GM19099 (cell line): ENCODE results near the gene HLTF.

Experiments used
- POLR2A ChIP-seq: IDR thresholded peaks from 3 replicates; pipeline ENCODE4 v1.6.1; 2011; ENCODE audit warnings: low read depth; ENCODE audit not compliant: insufficient read length; ENCODE audit errors: extremely low read depth

The HLTF gene

DNA sequence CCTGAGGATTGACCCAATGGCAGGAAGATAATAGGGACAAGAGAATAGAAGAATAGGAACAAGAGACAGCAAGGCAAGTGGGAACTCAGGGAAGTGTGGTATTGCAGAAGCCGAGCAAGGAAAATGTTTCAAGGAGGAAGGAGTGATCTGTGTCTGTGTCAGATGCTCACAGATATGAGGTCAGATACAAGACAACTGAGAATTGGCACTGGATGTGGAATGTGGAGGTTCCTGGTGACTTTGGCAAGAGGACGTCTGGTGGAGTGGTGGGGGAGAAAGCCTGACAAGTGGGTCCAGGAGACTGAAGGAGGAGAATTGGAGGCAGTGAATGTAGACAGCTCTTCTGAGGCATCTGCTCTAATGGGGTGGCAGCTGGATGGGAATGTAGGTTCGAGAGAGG, 70.9 kb downstream of the HLTF start:
- no peak for TF ChIP-seq POLR2A

DNA sequence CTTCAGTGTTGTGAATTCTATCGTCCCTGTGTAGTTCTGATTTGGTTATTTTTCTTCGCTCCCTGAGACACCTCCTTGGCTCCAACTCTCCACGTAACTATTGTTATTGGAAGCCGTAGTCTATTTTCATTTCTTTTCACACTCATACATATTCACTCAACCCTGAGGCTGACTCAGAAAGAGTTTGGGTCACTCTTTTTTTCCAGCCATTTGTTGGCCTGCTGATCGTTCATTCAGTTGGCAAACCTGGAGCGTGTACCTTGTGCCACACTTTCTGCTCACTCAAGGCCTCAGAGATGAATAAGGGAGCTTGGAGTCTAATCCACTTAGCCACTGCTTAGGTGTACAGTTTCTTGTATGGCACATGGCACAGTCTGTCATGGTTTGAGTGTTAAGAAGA, 72.6 kb downstream of the HLTF start:
- TF ChIP-seq POLR2A = no peak

DNA sequence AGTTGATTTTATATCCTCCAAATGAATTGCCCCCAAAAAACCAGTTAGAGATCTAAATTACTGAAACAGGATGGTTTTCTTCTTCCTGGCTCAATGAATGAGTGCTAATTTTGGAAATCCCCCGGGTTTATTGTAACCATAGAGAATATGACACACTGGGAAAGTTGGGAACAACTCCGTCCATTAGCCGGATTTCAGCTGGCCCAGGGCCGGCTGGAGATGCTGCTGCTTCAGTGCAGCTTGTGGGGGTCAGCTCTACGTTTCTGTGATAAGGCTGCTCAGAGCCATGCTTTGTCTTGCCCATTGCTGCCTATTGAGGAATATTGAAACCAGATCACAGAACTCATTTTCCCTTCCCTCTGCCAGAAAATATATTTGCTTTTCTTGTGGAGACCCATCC, 74.7 kb downstream of the HLTF start:
- no peak for TF ChIP-seq POLR2A

DNA sequence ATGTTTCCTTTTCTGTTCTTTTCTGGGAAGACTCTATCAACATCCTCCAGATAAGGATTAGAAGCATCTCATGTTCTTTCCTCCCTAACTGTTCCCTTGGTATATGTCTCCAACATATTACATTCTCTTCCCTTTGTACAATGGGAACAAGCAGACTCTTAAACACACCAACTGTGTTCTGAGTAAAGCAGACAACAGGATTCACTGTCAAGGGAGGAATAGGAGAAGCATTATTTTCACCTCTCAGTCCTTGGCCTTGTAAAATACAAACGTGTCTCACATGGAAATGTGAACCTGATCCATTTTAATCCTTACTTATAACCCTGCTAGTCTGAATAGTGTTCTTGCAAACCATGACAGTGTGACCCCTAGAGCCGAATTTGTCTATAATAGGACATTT, 75.4 kb downstream of the HLTF start:
- TF ChIP-seq POLR2A = no peak

DNA sequence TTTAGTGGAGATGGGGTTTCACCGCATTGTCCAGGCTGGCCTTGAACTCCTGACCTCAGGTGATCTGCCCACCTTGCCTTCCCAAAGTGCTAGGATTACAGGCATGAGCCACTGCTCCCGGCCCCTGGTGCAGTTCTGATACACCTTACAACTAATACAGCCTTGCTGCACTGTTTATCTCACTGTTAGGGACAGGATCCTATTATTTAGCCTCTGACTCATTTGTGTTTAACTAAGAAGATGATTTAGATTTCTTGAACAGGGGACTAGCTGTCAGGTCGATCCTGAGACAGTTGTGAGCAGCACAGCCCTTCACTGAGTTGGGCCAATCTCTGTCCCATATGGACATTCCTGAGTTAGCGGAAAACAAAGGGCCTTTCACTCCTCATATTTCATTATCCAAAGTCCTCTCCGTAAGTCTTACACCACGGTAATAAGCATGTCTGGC, 75.8 kb downstream of the HLTF start:
- no peak for TF ChIP-seq POLR2A

DNA sequence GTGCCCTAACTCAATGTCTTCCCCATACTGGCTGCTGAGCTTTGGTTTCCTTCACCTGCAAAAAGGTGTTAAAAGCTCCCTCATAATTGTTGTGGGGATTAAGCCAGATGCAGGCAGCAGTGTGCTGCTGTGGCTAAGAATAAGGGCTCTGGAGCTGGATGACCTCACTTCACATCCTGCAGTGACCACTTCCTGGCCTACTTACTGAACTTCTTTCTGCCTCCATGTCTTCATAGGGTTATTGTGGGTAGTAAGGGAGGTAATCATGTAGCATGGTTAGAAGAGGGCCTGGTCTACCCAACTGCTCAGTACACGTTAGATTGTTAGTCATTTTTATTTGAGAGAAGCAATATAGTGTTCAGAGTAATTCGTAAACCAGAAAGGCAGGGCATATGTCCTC, 76.6 kb downstream of the HLTF start:
- no peak for TF ChIP-seq POLR2A

DNA sequence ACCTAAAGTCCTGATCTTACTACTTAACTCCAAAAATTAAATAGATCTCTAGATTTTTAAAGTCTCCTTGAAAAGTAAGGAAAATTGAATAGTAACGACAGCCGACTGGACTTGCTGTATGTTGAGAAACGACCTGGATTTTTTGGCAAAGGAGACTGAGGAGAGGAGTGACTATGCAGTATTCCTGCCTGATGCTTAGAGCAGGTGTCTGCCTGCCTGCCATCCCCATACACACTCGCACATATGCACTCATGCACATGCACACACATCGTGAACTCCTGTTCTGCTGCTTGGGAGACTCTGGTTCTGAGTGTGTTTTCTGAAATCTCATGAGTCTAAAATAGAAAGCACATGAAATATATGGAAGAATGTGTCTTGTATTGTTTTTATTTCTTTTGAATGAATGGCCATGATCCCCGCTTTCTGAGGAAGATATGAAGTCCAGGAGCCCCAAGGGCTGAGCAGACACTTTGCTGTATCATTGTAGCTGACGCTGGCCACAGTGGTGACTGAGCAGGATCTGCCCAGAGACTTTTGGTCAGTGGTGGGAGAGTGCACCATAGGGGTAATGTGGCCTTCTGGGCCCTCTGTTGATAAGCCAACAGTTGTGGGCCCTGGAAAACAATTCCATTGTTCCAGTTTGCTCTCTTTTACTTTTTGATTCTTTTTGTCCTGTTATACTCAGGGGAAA, 78.6 kb downstream of the HLTF start:
- TF ChIP-seq POLR2A = no peak

DNA sequence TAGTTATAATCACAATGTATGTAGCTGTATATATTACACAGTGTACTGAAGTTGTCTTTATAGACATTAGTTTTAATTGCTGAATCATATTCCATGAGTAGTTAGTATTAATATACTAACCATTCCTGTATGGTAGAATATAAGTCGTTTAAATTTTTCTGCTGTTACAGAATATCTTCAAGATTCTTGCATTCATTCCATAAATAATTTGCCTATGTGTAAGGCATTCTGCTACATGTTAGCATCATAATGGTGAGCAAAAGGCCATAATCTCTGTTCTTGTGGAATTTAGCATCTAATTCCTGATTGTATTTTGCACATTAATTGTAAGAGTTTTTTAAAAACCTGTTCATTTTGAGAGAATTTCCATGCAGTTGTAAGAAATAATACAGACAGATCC, 80.9 kb downstream of the HLTF start:
- no peak for TF ChIP-seq POLR2A

DNA sequence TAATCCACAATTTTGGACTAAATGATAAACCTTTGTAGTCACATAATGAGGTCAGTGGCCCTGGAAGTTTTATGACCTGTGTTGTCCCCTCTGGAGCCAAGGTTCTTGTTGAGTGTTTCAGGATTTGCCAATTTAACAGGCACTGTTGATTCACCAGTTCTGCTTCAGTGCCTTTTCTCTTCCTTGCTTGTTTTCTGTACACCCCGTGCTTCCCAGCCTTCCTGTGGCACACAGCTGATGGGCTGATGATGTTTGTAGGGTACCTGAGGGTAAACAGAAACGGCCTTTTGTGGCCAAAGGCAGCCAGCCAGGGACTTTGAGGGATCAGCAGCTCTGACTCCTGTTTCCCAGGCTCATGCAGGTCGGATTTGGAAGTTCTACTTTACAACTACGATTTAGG, 81.7 kb downstream of the HLTF start:
- no peak for TF ChIP-seq POLR2A

DNA sequence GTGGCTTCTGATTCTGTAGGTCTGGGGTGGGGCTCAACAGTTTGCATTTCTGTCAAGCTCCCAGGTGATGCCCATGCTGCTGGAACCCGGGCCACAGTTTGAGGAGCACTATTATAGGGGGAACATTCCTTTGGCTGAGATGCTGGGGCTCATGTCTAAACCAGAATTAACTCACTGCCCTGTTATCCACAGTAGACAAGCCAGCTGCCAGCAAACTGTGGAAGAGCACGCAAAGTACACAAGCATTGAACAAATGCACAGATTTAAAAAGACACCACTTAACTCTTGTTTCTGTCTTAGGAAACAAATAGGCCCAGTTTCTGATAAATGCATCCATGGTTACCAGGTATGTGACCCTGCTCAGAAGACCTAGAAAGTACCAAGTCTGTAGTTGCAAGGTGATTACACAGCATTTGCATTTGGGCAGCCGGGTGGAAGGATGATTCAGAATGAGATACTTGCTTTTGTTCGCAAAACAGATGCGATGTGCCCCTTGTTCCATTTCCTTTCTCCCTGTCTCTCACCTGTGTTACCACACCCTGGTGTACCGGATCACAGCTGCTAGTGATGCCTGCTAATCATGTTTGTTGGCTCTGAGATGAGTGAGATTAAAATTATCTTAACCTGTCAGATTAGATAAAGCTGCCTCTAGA, 82.6 kb downstream of the HLTF start:
- TF ChIP-seq POLR2A = no peak

DNA sequence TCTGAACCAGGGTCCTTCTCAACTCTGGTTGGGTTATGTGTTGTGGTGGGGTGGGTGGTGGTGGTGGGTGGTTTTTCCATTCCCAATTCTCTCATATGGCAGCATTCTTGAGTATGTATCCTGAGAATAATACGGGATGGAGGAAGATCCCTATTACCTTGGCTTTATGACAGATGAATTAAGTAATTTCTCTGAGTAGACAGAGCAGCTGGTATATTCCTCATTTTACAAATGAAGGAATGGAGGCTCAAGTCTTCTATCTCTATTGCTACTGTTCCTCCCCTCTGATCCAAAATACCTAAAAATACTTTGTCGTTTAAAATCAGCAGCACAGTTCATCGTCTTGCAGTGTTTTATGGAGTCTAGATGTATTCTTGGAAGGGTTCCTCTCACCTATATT, 84.6 kb downstream of the HLTF start:
- no peak for TF ChIP-seq POLR2A

DNA sequence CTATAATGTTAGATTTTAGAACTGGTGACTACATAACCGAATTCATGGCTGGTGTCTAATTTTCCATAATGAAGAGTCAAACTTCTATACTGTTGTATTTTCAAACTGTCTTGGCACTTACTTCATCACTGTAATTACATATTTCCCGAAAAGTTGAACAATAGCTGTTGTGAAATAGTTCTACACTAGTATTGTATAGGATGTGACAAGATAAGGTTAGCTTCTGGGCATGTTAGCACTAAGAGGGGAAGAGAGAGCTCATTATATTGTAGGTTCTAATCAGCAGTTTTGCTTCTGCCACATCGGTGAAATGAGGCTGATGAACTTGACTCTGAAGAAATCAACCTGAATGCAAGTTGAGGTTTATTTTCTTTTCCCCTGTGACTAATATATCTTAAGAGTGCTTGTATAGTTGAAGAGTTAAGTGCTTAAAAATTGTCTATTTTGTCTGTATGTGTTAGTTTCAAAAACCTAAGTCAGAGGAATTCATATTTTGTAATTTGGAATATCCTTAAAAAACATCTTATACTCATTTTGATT, 86.1 kb downstream of the HLTF start:
- no peak for TF ChIP-seq POLR2A

DNA sequence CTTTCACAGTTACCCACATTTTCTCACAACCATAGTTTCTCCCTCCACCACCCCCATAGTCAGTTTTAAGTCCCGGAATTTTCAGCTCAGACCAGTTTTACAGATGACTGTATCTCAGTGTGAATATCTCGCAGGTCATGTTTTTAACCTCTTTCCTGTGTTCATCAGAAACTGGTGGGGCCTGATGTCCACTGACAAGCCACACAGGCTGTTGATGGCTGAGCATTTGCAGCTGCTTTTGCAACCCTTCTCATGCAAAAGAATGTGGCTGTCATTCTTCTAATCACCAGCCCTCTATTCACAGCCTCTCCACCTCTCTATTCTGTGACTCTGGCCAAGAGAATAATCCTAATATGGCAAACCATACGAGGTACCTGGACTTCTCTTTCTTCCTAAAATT, 86.5 kb downstream of the HLTF start:
- TF ChIP-seq POLR2A = no peak

DNA sequence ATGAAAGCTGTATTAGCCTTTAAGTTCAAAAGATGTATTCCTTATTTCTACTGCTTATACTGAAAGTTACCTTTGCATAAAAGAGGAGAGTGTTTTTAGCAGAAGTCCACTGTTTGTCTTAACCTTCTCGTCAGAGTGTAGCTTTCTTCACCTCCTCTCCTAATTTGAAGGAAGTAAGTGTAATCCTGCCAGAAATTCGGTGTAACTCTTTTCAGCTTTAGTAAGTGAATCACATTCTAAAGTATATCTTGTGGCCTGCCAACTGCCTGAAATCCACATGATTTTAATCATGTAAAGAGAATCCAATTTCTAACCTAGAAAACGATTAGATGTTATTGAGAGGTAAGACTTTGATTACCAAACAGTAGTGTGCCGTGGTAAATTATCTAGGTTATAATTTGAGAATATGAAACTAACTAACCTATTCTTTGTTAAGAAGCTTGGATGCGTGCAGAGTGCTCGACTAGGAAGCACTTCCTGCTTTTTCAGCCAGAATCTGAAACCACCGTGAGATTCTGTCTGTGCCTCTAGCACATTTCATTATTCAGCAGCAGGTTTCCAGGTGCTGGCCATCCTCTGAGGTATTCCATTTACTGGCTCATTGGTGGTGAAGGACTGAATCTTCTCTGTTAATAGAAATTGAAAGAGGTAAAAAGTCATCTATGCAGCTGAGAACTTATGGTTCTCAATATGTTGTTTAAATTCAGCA, 87.5 kb downstream of the HLTF start:
- no peak for TF ChIP-seq POLR2A

DNA sequence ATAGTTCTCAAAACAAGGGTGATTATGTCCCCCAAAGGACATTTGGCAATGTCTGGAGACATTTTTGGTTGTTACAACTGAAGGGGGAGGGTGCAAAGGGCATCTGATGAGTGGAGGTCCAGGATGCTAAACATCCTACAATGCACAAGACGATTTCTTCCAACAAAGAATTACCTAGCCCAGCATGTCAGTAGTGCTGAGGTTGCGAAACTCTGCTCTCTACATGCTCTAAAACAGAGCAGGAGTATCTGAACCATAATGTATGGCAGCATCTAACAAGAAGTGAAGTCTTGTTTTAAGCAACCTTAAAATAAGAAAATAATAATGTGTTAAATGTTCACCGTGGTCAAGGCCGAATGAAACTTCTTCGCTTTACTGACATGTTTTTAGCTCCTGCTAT, 88.0 kb downstream of the HLTF start:
- no peak for TF ChIP-seq POLR2A

DNA sequence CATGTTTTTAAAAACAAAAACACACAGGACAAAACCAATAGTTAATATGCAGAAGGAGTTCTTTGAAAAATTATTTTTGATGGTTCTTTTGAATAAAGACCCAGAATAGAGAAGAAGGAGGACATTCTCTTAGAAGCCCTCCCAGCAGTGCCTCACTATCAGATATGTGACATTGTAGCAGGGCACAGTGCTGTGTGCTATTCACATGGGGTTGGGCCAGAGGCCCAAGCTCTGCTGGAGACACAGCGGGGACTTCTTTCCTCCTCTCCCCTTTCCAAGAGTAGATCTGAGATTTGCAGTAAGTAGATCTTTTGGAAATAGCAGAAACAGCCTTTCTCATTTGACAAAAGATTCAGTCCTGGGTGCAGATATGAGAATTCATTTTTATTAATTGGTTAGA, 88.7 kb downstream of the HLTF start:
- TF ChIP-seq POLR2A = no peak
